Activated CD8-positive, alpha-beta memory T cell treated with anti-CD3 and anti-CD28 coated beads for 36 hours (primary cell): ENCODE results near the gene PLCG1. TPM values are rescaled to one million over a fixed set of nuclear protein-coding genes. Genes with fewer than 3 reads are reported as not detected.

Experiments used
- CTCF ChIA-PET: fragments of 350-600 bp; sonication (Branson Sonifier 250); formaldehyde crosslinking; loops from one replicate; lab custom pipeline; 2021; ENCODE audit warnings: antibody characterized with exemption; lab: Charles Lee
- POLR2A ChIA-PET: fragments of 350-600 bp; sonication (Branson Sonifier 250); formaldehyde crosslinking; loops from one replicate; lab custom pipeline; 2021; ENCODE audit warnings: antibody characterized with exemption; lab: Charles Lee
- total RNA-seq, 2 experiments: library from RNA; stranded (reverse); gene quantifications; one replicate each; pipeline ENCODE4 v1.2.3, GENCODE V29; 2021

PLCG1 gene
- total RNA-seq, 2 experiments from 2014 or later = 111 to 121 TPM

DNA sequence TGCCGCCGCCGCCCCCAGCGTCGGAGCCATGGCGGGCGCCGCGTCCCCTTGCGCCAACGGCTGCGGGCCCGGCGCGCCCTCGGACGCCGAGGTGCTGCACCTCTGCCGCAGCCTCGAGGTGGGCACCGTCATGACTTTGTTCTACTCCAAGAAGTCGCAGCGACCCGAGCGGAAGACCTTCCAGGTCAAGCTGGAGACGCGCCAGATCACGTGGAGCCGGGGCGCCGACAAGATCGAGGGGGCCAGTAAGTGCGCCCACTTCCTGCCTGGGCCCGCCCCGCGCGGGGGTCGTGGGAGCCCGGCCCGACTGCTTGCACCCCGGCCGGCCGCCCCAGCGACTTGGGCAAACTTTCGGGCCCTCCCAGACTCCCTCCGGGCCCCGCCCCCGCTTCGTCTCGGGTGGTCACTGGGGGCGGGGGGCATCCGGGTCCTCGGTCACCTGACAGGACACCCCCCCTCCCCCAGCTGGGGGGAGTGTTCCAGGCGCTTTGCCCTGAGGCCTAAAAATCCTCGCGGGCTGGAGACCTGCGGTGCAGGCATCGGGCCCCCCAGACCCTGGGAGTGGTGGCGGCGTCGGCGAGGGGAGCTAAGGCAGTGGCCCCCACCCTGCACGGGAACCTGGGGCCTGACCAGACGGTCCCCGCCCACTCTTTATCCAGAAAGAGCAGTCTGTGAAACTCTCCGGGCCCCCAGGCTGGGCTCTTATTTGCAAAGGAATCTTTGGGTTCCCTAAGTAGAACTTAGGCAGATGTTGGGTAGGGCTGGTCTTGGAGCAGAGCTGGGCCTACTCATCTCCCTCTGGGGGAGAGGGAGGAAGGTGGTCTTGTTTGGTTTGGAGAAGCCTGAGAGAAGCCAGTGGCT, 501 bp downstream of the PLCG1 start:
- ChIA-PET POLR2A (interaction anchor here (0.6 to 7.0 kb wide), 4 partner anchors 19 to 207 kb away, joined by 3 to 71 read pairs (median 4); no protein-coding TSS in a partner anchor), CTCF (interaction anchor here (0.9 to 2.0 kb wide), 7 partner anchors 12 to 197 kb away, joined by 4 to 23 read pairs (median 4); no protein-coding TSS in a partner anchor)

DNA sequence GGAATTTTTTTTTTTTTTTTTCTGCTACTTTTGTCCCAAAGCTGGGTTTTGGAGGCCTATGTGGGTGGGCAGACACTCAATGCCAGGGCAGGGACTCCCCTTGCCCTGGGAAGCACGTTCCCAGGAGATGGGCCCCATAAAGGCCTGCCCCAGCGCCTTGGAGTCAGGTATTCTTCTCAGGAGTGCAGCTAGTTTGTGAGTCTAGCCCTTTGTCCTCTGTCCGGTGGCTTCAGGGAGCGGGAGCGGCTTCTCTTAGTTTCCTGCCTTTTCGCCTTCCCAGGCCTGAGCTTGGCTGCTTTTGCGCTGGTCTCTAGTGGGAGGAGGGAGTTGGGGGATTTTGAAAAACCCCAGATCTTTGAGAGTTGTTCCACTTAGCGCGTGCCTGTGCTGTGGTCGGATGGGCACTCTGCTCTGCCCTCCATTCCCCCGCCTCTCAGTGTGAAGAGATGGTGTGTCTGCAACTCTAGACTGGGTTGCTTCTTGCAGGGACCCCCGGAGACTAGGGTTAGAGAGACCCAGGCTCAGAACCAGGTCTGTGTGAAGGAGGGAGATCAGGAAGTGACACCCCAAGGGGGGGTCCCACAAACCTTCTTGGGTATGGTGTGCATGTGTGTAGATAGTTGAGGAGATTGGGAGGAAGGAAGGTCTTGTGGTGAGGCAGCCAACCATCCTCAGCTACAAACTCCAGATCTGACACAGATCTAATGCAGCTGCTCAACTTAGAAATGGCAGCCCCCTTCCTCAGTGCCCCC, 1.3 kb downstream of the PLCG1 start:
- ChIA-PET CTCF (interaction anchor here (0.9 to 2.0 kb wide), 9 partner anchors 12 to 201 kb away, joined by 3 to 23 read pairs (median 4); no protein-coding TSS in a partner anchor), POLR2A (interaction anchor here (1.0 to 7.0 kb wide), 3 partner anchors 15 to 206 kb away, joined by 3 to 71 read pairs (median 4); no protein-coding TSS in a partner anchor)

DNA sequence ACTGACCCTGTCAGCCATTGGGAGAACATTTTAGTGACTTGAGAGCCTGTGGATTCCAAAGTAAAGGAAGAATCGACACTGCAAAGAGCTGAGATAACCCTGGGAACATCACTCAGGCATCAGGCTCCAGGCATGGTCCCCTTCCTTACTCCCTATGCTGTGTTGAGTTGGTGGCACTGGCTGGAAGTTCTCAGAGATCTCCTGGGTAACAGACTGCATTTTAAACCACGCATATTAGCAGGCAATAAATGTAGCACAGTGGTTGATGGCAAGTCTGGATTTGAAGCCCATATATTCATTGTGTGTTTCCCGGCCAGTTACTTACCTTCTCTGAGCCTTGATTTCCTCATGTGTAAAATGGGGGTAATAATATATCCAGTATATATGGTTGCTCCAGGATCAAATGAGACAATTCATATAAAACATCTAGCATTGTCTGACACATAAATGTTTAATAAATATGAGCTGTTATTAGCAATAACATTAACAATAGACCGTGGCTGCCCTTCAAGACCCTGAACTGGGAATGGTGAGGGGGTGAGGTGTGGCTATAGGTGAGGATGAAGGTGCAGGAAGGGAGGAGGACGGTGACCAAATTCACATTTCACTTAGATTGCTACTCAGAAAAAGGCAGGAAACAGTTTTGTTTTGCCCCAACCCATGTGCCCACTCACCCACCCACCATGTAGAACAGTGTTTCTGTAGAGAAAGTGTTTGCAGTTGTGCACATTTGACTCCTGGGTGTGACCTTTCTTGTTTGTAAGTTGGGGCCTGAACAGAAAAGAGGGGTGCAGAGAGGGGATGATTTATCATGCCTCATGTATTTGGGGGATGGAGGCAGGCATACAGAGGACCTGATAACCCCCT, 2.1 kb downstream of the PLCG1 start:
- ChIA-PET POLR2A (interaction anchor here (1.0 to 7.0 kb wide), 2 partner anchors 14 to 17 kb away, joined by 4 to 71 read pairs; no protein-coding TSS in a partner anchor), CTCF (interaction anchor here (0.9 to 2.7 kb wide), 6 partner anchors 12 to 200 kb away, joined by 3 to 23 read pairs (median 8); no protein-coding TSS in a partner anchor)

DNA sequence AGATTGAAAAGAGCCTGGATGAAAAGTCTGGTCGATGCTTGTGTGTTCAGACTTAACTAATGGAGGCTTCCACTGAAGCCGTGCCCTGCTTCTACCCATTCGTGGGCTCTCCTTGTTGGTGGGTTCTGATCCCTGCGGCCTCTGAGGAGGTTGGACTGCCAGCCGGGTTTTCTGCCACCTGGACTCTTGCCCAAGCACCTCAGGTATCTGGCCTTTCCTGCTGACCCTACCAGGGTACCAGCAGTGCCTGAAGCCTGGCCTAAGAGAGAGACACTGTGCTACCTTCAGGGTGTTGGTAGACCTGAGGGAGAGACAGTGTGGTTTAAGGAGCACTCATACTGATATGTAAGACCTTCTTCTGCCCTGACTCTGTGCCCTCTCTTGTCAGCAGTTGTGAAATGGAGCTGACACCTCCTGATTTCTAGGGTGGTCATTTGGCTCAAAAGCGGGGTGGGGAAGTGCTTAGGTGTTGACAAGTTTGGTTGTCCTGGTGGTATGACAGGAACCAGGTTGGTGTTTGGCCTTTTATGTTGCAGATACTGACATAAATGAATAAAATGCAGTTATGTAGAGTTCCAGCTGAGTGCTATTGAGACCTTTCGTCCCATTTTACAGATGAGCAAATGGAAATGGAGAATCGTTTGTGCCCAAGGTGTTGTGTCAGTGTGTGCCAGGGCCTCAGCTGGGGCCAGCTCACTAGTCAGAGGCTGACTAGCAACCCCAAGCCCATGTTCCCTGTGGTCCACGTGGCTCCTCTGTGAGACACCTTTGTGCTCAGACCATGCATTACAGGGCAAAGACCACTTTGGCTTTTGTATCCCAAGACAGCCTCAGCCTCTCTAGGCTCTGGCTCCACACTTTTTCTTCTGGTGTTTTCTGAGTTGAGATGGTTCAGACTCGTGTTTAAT, 3.1 kb downstream of the PLCG1 start:
- POLR2A ChIA-PET = interaction anchor here (7.0 kb wide), 1 partner anchor 16 kb away, joined by 71 read pairs; no protein-coding TSS in a partner anchor
- CTCF ChIA-PET = interaction anchor here (1.0 to 2.7 kb wide), 3 partner anchors 11 to 17 kb away, joined by 3 to 12 read pairs (median 8); no protein-coding TSS in a partner anchor

DNA sequence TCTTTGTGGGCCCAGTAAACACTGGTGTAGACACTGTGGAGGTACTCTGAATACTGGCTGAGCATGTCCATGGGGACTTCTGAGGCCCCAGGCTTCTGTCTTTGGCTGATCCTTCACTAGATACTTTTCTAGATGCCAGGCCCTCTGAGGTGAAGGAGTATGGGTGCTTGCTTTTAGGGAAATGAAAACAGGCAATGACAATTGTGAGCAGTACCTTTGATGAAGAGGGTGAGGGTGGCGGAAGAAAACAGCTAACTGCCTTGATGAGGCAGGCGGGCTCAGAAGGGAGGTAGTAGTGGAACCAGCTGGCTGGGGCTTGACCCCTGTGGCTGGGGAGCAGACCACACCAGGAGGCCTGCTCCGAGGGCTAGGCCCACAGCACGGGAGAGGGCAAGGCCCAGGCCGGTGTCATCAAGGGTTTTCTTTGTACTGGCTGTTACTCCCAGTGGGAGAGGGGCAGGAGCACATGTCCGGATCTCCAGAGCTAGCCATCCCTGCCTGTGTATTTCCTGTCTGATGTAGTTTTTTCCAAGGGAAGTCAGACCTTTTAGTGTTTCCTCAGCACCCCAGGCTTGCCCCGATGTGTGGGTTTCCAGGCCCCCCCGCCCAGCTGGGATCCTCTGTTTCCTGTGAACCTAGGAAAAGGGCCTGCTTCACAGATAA, 3.9 kb downstream of the PLCG1 start:
- ChIA-PET CTCF (interaction anchor here (0.8 to 2.7 kb wide), 5 partner anchors 10 to 32 kb away, joined by 3 to 16 read pairs (median 3); no protein-coding TSS in a partner anchor), POLR2A (interaction anchor here (0.6 to 7.0 kb wide), 4 partner anchors 11 to 207 kb away, joined by 3 to 71 read pairs (median 4); no protein-coding TSS in a partner anchor)

DNA sequence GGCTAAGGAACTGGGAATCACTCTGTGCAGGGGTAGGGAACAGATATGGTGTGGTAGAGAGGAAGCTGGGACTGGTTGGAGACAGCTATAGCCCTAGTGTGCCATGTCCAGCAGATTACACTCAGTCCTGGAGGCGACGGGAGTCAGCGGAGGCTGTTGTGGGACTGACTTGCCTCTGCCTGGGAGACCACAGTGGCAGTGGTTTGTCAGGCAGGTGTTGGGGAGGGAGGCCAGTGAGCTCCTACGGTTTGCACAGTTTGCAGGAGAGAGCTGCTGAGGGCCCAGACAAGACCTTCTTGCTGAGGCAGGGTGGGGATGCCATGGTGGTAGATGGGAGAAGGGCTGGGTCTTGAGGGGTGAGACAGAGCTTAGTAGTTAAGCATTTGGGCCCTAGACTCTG, 4.9 kb downstream of the PLCG1 start:
- POLR2A ChIA-PET = interaction anchor here (0.5 to 7.0 kb wide), 5 partner anchors 10 to 208 kb away, joined by 3 to 71 read pairs (median 3); no protein-coding TSS in a partner anchor
- CTCF ChIA-PET = interaction anchor here (0.8 to 2.7 kb wide), 4 partner anchors 9 to 31 kb away, joined by 3 to 16 read pairs (median 8); no protein-coding TSS in a partner anchor

DNA sequence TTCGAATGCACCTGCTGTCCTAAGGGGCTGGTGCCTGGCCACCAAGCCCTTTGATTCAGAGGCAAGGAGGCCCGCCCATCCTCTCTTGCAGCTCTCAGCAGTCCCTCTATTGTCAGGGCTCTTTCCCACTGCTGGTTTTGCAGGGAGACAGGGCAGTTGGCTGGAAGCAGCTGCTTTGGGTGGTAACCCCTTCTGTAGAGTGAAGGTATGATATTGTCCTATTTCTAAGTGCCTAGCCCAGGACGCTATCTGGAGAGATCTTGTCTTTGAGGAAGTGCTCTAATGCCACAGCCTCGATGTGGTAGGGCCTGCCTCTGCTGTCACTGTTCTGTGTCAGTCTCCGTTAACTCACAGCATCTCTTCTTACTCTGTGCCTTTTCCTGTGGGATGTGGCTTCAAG, 5.6 kb downstream of the PLCG1 start:
- POLR2A ChIA-PET = interaction anchor here (0.5 to 7.0 kb wide), 3 partner anchors 10 to 198 kb away, joined by 3 to 71 read pairs (median 6); no protein-coding TSS in a partner anchor
- CTCF ChIA-PET = interaction anchor here (0.9 to 2.2 kb wide), 4 partner anchors 9 to 14 kb away, joined by 4 to 16 read pairs (median 8); no protein-coding TSS in a partner anchor

DNA sequence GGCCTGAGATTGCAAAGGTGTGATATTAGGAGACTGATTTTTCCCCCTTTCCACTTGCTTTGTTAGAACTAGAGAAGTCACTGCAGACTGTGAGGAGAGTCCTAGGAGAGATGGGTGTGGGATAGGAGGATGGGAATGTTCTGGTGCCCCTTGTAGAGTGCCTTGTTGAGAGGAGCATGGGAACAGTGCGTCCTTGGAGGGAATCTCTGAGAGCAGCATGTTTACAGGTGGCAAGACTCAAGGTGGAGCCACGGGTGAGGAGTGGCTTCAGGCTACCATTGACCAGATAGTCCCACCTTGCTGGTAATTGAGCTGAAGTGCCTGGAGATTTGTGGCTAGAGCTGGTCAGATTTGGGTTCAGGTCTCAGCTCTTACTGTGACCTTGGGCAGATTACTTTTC, 6.0 kb downstream of the PLCG1 start:
- CTCF ChIA-PET = interaction anchor here (0.9 to 2.2 kb wide), 4 partner anchors 9 to 196 kb away, joined by 3 to 10 read pairs (median 5); no protein-coding TSS in a partner anchor
- POLR2A ChIA-PET = interaction anchor here (2.6 kb wide), 1 partner anchor 14 kb away, joined by 18 read pairs; no protein-coding TSS in a partner anchor

DNA sequence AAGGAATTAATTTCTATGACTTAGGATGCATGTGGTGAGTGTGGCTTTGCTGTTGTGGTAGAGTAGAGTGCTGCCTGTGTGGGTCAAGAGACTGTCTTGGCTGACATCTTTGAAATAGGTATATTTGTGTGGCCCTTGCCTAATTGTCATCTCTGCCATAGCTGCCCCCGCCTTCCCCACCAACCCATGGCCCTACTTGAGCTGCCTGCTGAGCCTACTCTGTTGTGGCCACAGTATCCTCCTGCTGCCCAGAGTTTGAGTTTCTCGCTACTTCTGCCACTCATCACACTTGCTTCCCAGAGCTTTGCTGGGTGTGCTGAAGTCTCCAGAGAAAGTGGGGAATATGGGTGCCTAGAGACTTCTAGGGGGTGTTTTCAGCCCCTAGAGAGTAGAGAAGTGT, 8.0 kb downstream of the PLCG1 start:
- ChIA-PET POLR2A (interaction anchor here (1.4 to 2.6 kb wide), 2 partner anchors 10 to 12 kb away, joined by 5 to 18 read pairs; no protein-coding TSS in a partner anchor), CTCF (interaction anchor here (0.9 to 2.7 kb wide), 3 partner anchors 10 to 13 kb away, joined by 3 to 10 read pairs (median 10); no protein-coding TSS in a partner anchor)

DNA sequence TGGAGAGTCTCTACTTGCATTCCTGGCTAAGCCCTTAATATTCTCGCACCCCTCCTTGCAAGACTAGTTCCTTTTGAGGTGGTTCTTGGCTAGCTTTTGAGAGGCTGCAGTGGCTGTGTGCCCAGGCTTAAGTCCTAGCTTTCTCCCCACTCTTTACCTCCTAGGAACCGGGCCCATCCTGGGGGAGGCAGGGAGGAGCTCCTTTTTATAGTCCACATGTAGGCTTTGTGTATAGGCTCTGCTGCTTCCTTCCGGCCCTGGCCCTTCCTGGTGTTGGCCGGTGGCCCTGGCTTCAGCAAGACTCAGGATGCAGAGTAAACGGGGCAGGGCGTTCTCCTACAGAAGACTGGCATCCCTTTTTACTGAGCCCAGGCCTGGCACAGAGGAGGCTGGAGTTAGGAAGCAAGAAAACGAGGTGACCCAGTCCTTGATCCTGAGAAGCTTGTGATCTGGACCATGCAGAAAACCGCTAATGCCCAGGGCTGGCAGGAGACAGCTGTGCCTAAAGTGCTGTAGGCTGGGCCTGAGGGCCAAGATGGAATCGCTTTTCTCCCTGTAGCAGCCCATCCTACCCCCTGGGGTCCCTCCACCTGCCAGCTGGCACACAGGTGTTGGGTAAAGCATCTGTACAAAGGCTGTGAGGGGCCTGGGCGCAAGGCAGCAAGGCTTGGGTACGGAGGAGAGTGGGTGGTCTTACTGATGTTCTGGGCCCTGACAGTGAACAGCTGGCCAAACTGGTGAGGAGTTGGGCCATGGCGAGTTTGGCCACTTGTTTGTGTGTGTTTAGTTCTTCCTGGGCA, 8.7 kb downstream of the PLCG1 start:
- POLR2A ChIA-PET = interaction anchor here (1.8 to 2.6 kb wide), 2 partner anchors 11 kb away, joined by 6 to 18 read pairs; no protein-coding TSS in a partner anchor
- CTCF ChIA-PET = interaction anchor here (0.9 to 2.7 kb wide), 3 partner anchors 9 to 12 kb away, joined by 3 to 10 read pairs (median 3); no protein-coding TSS in a partner anchor

DNA sequence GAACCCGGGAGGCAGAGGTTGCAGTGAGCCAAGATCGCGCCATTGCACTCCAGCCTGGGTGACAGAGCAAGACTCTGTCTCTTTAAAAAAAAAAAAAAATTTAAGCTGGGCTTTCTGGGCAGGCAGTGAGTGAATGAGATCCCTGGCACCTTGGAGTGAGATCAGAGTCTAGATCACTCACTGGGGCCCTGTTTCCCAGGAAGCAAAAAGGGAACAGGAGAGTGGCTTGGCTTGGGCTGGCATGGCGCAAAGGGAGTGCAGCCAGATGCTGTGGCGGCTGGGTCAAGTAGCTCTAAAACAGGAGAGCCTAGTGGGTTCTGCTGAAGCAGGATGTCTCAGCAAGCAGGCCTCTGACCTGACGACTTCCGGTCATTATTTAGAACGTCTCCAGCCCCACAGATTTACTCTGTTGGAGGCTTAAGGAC, 10.4 kb downstream of the PLCG1 start:
- CTCF ChIA-PET = interaction anchor here (1.2 to 2.7 kb wide), 3 partner anchors 12 to 264 kb away, joined by 3 to 10 read pairs (median 3); no protein-coding TSS in a partner anchor
- POLR2A ChIA-PET = interaction anchor here (1.8 kb wide), 1 partner anchor 9 kb away, joined by 6 read pairs; no protein-coding TSS in a partner anchor

DNA sequence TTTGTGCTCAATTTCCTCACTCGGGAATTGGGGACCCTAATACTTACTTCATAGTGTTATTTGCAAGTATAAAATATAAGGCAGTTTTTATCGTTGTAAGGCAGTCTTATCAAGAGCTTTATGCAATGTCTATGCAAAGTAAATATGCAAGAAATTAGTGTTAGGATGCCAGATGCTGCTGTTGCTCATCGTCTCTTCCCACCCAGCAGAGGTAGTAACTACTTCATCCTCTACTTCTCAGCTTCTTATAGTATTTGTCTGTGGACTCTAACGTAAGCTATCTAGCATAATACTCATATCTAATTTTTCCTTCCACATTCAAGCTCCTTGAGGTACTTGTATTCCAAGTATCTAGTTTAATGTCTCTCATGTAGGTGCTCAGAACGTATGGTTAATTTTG, 11.6 kb downstream of the PLCG1 start:
- POLR2A ChIA-PET = no interaction called here
- CTCF ChIA-PET = interaction anchor here (1.2 to 2.0 kb wide), 2 partner anchors 24 to 53 kb away, joined by 3 to 4 read pairs; no protein-coding TSS in a partner anchor

DNA sequence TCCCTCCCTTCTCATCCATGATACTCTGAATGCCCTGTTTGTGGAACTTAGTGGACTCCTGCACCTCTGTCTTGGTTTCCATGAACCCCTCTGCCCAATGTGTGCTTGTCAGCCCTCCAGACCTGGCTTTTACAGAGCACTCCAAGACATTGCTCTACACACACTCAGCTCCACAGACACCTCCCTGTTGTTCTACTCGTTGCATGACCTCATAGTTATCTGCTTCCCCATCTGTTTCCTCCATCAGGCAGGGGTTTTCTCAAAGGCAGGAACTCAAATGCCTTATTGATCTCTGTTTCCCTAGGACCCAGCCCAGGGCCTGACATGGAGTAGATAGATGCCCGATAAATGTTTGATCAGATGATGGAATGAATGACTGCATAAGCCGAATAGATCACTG, 13.3 kb downstream of the PLCG1 start:
- POLR2A ChIA-PET = no interaction called here
- CTCF ChIA-PET = interaction anchor here (1.0 to 2.5 kb wide), 5 partner anchors 10 to 19 kb away, joined by 3 to 12 read pairs (median 4); no protein-coding TSS in a partner anchor

DNA sequence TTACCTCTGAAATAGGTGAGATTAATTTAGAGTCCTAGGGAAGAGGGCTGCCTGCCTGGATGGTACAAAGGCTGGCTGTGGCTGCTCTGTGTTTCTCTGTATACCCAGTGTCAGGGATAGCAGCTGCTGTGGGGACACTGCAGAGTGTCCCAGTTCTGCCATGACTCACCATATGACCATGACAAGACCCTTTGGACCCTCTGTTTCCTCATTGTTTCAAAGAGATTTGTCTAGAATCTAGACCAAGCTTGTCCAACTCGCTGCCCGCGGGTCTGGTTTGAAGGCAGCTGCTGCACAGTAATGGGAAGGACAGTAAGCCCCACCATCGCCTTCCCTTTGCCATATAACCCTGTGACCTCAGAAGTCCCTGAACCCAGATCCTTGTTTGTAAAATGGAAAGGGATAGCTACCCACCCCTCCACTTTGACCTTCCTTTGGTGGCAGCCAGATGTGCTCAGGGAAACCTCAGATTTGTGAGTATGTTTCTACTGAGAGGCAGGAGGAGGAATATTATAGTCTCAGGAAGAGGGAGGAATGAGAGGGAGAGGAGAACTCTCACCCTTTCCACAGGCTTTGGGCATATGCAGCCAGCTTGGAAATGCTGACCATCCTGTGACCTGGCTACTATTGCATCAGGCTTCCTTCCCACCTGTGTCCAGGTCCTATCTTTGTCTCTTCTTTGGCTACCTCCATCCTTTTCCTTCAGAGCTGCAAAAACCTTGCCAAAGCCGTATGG, 14.0 kb downstream of the PLCG1 start:
- POLR2A ChIA-PET = no interaction called here
- CTCF ChIA-PET = interaction anchor here (1.0 to 2.5 kb wide), 4 partner anchors 9 to 16 kb away, joined by 3 to 12 read pairs (median 6); no protein-coding TSS in a partner anchor
